Adrenal gland (tissue), 19 donors: ENCODE measurements around the gene ZNF76. TPM values are rescaled to one million over a fixed set of nuclear protein-coding genes. Genes with fewer than 3 reads are reported as not detected.

ENCODE experiments used
- DNase-seq, 7 donors: peaks; one replicate each; pipeline ENCODE4 v3.0.0-alpha.2; 2019 to 2020
- H3K27ac ChIP-seq, 5 donors: fragments of 200-600 bp; sonication (generic) in 4 of 5; 1 replicate in 3 of 5; 2 replicates in 2 of 5; pipeline versions ENCODE4 v1.5.1 to v1.8.0; 2016 to 2020; ENCODE audit warnings: mild to moderate bottlenecking in 1 of 5
- H3K27me3 ChIP-seq: fragments of 200-600 bp; 2 replicates; pipeline ENCODE4 v1.8.0; 2021
- H3K36me3 ChIP-seq, 2 donors: fragments of 200-600 bp; replicated peaks in 1 of 2; 1 replicate in 1 of 2; 2 replicates in 1 of 2; pipeline versions ENCODE4 v1.5.1 to v1.8.0; 2018 to 2022
- H3K4me1 ChIP-seq, 2 donors: fragments of 200-600 bp; replicated peaks in 1 of 2; 1 replicate in 1 of 2; 2 replicates in 1 of 2; pipeline versions ENCODE4 v1.5.1 to v1.8.0; 2018 to 2021
- H3K4me3 ChIP-seq, 4 donors: fragments of 200-600 bp; sonication (generic) in 3 of 4; one replicate each; pipeline ENCODE4 v1.5.1; 2016 to 2018
- H3K9me3 ChIP-seq, 3 donors: fragments of 200-600 bp; sonication (generic) in 1 of 3; replicated peaks in 1 of 3; 1 replicate in 2 of 3; 2 replicates in 1 of 3; pipeline versions ENCODE4 v1.5.1 to v1.8.0; 2016 to 2021
- POLR2A ChIP-seq, 2 donors: fragments of 450-650 bp; IDR thresholded peaks; one replicate each; pipeline ENCODE4 v1.6.1; 2017; ENCODE audit warnings: antibody characterized with exemption in 2 of 2, mild to moderate bottlenecking in 2 of 2, moderate library complexity in 1 of 2
- WGBS, 4 donors: extraction: QIAGEN DNeasy Blood & Tissue Kit in 2 of 4; methylation state at CpG; one replicate each; pipeline versions ENCODE4 v1.1.5 to v1.1.7; 2013 to 2017; 5-methylcytosine and 5-hydroxymethylcytosine counted together
- intact Hi-C, 2 donors: fragments of 100-400 bp; cut with DNase I; formaldehyde crosslinking; loops; one replicate each; pipeline versions ENCODE4 v1.14.1 to v1.15.0; 2022 to 2023
- long read RNA-seq, 10 donors: library from polyadenylated mRNA in 3 of 10; unstranded in 2 of 10; stranded (forward) in 1 of 10; transcript quantifications; one replicate each; pipeline ENCODE4 v2.0.0 and lab custom pipeline, GENCODE V29; 2021 to 2026
- polyA plus RNA-seq, 3 donors: library from polyadenylated mRNA; stranded (reverse); fragments of 200-250 nt in 2 of 3; fragments of 350-450 nt in 1 of 3; fragmentation: Illumina TruSeq in 1 of 3; extraction: RNeasy Lipid Tissue Mini Kit (QIAGEN cat#74804) in 1 of 3; gene quantifications; one replicate each; pipeline ENCODE4 v1.2.3, GENCODE V29; 2013 to 2014
- total RNA-seq, 9 donors: library from RNA; depleted of rRNA in 4 of 9; stranded (reverse); fragments of >200 nt in 4 of 9; fragments of 120-200 nt in 1 of 9; fragmentation: NEBNext Ultra II Directional in 1 of 9; extraction: Animal tissue kit (Norgen Biotek cat#: 25700) in 1 of 9; gene quantifications; one replicate each; pipeline versions ENCODE4 v1.1.0 to v1.2.4, GENCODE V29; 2013 to 2023
- TF ChIP-seq, protein P1 (sequence below), 6 experiments: fragments of 450-650 bp in 4 of 6; fragments of 200-600 bp in 2 of 6; sonication (generic) in 1 of 6; IDR thresholded peaks; 1 replicate in 5 of 6; 2 replicates in 1 of 6; pipeline versions ENCODE4 v1.5.1 to v1.8.0; 2016 to 2021; ENCODE audit warnings: antibody characterized with exemption in 6 of 6, mild to moderate bottlenecking in 2 of 6, moderate library complexity in 1 of 6
- donor health status: healthy with polysubstance abuse.
- donor health status: Bipolar disorder and iron deficiency.
- donor health status: DM: yes; HTN: yes; CAD: no.
- donor health status: DM: no; HTN: no; CAD: no.
- donor health status: DM: no; HTN: no; CAD: no.
- donor health status: DM: yes; HTN: yes; CAD: no.

ZNF76 gene
- 10 to 100 TPM; 26.1 to 74.0 (median 45.1) TPM for total RNA-seq
- polyA plus RNA-seq: 100 to 1,000 TPM in 2 of 3 donors, 10 to 100 TPM in 1; 25.3 to 185 (median 100) TPM
- long read RNA-seq, donor 1, partial matches to known transcripts: 0 of 2 reads
- long read RNA-seq, donor 1, other reads (novel, unspliced or antisense): 0 of 2 reads
- long read RNA-seq, donor 2, partial matches to known transcripts: 20 of 27 reads
- long read RNA-seq, donor 2, other reads (novel, unspliced or antisense): 0 of 27 reads
- long read RNA-seq, donor 3, partial matches to known transcripts: 0 of 1 reads
- long read RNA-seq, donor 3, other reads (novel, unspliced or antisense): 0 of 1 reads
- long read RNA-seq, donor 4, transcript ZNF76-203 (14 exons, 2,716 nt): major isoform, 5 of 22 reads
- long read RNA-seq, donor 4, partial matches to known transcripts: 8 of 22 reads
- long read RNA-seq, donor 4, other reads (novel, unspliced or antisense): 6 of 22 reads
- long read RNA-seq, donor 5, transcript ZNF76-202 (13 exons, 2,447 nt): minor isoform, 10 of 113 reads
- long read RNA-seq, donor 5, transcript ZNF76-203 (14 exons, 2,716 nt): major isoform, 34 of 113 reads
- long read RNA-seq, donor 5, partial matches to known transcripts: 7 of 113 reads
- long read RNA-seq, donor 5, other reads (novel, unspliced or antisense): 62 of 113 reads
- long read RNA-seq, donor 6, partial matches to known transcripts: 5 of 12 reads
- long read RNA-seq, donor 6, other reads (novel, unspliced or antisense): 3 of 12 reads
- long read RNA-seq, donor 7, partial matches to known transcripts: 0 of 2 reads
- long read RNA-seq, donor 7, other reads (novel, unspliced or antisense): 0 of 2 reads
- long read RNA-seq, donor 8, partial matches to known transcripts: 18 of 21 reads
- long read RNA-seq, donor 8, other reads (novel, unspliced or antisense): 0 of 21 reads
- long read RNA-seq, donor 9, partial matches to known transcripts: 7 of 7 reads
- long read RNA-seq, donor 9, other reads (novel, unspliced or antisense): 0 of 7 reads
- long read RNA-seq, donor 10, partial matches to known transcripts: 0 of 2 reads
- long read RNA-seq, donor 10, other reads (novel, unspliced or antisense): 0 of 2 reads

DNA sequence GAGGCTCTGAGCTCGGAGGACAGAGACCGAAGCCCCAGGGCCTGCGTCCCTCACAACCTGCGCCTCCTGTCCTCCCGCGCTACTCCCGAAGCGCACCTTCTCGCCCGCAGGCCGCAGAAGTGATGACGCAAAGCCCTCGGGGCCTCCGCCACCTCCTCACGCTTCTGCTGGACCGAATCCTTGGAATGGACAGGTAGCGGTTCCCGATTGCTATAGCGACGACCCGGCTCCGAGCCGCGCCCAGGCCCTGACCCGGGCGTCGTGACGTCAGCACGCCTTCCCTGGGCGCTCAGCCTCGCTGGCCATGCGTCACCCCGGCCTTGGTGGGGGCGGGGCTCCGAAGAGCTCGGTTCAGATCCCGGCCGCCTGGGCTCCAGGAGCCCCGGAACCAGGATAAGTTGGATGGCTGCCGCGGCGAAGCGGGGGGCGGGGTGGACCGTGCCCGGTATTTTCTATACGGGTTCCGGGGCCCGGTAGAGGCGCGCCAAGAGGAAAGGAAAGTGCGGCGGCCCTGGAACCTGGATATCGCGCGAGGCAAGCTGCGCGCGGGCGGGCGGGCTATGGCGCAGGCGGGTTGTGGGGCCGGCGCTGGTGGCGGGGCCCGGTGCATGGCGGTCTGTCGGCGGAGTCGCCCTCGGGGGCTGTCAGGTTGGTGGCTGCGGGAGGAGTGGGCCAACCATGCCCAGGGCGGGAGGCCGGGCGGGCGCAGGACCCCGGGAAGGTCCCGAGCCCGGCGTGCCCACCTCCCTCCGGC lies at the start of gene ZNF76:
ZNF76 (plus strand) TSS at position 542 of the 754 bp plus-strand sequence. CDS start 21,417 bp downstream, outside the sequence.
- TF ChIP-seq, protein P1, sequence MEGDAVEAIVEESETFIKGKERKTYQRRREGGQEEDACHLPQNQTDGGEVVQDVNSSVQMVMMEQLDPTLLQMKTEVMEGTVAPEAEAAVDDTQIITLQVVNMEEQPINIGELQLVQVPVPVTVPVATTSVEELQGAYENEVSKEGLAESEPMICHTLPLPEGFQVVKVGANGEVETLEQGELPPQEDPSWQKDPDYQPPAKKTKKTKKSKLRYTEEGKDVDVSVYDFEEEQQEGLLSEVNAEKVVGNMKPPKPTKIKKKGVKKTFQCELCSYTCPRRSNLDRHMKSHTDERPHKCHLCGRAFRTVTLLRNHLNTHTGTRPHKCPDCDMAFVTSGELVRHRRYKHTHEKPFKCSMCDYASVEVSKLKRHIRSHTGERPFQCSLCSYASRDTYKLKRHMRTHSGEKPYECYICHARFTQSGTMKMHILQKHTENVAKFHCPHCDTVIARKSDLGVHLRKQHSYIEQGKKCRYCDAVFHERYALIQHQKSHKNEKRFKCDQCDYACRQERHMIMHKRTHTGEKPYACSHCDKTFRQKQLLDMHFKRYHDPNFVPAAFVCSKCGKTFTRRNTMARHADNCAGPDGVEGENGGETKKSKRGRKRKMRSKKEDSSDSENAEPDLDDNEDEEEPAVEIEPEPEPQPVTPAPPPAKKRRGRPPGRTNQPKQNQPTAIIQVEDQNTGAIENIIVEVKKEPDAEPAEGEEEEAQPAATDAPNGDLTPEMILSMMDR (IDR thresholded peaks at IDR 0.05): peak in 4 of 6 experiments; percentile 40 to 81 (median 64)
- TF ChIP-seq POLR2A (IDR thresholded peaks at IDR 0.05): peak; percentile 71
- Histone ChIP-seq H3K27me3 (no peaks in the 10 kb centered on the region), H3K4me3 (peak within 1 kb of the TSS; percentile 30 to 88 (median 72)), H3K9me3 (no peaks in the 10 kb centered on the region), H3K4me1 (peaks cover 6 to 44% of the 10 kb centered on the region in 2 donors), H3K36me3 (no peaks in the 10 kb centered on the region), H3K27ac (peak within 1 kb of the TSS; percentile 86 to 99 (median 93))
- WGBS, 4 donors: 0% methylated on average over 1 to 76 of the region's 82 CpGs
- peak; percentile 98 to 100 (median 99) for DNase-seq
- intact Hi-C loops: no loop called here

DNA sequence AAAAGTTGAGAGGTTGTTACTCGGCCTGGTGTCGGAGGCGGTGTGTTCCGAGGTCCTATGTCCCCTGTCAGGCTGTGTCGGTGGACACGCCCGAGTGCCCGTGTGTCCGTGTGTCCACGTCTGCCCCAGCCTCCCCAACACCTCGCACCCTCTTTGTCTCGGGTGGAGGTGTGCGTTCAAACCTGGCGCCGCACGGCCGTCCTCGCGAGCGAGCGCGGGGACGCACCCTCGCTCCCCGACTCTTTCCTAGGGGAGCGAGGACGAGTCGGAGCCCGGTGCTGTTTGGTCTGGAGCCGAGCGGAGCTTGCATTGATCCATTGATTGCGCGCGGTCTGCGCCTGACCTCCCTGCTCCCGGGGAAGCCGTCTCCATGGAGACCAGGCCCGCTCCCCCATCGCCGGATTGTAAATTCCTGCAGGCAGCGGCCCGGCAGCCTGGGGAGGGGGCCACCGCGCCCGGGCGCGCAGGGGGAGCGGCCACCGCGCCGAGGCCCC lies 46.2 kb upstream of the ZNF76 start:
- Histone ChIP-seq H3K4me1 (peaks cover 7 to 20% of the 10 kb centered on the region in 2 donors), H3K4me3 (peak overlapping the region in 2 of 4 donors; percentile 21 to 65), H3K27me3 (peaks cover 3% of the 10 kb centered on the region), H3K36me3 (no peaks in the 10 kb centered on the region), H3K9me3 (no peaks in the 10 kb centered on the region), H3K27ac (no peak overlapping the region)
- TF ChIP-seq POLR2A (IDR thresholded peaks at IDR 0.05): no peak
- TF ChIP-seq, protein P1 (IDR thresholded peaks at IDR 0.05): no peak
- 12 to 14% (median 14%) methylated on average over 31 to 51 of the region's 51 CpGs for WGBS, 4 donors
- no peak for DNase-seq
- intact Hi-C loops: no loop called here

DNA sequence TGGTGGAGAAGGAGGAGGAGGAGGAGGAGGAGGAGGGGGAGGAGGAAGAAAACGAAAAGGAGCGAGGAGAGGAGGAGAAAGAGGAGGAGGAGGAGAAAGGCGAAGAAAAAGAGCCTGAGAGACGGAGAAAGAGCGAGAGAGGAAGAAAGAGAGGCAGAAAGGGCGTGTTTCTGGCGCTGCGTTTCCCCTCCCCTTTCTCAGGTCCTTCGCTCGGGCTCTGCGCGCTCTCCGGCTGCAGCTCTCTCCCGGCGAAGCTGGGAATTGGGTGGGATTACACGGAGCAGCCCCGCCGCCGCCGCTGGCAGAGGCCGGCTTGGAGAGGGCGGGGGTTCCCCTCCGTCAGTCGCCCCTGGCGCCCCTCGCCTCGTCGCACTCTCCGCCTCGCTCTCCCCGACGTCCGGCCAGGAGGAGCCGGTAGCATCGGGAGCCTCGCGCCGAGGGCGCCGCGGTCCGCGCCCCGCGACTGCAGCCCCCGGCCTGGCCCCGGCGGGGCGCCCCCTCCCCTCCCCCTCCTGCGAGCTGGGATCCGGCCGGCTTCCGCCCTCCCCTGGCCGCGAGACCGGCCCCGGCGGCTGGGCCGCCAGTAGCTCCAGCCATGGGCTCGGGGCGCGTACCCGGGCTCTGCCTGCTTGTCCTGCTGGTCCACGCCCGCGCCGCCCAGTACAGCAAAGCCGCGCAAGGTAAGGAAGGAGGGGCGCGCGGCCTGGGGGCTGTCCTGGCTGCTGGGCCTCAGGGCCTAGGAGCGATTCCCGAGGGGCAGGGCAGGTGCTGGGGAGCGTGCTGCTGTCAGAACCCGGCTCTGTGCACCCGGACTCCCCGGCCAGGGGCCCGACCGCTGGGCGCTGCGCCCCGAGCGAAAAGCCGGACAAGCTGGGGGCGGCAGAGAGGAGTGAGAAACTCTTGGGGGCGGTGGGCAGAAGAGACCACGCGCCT lies 45.4 kb upstream of the ZNF76 start, which contains the start of gene SCUBE3:
SCUBE3 (plus strand) TSS at position 133 of the 933 bp plus-strand sequence; CDS start at position 596, 463 bp downstream.
- Histone ChIP-seq H3K27me3 (peaks cover 3% of the 10 kb centered on the region), H3K27ac (peak within 1 kb of the TSS in 2 of 5 donors; percentile 12 to 32), H3K9me3 (no peaks in the 10 kb centered on the region), H3K36me3 (no peaks in the 10 kb centered on the region), H3K4me3 (peak within 1 kb of the TSS in 2 of 4 donors; percentile 21 to 65), H3K4me1 (peaks cover 7 to 20% of the 10 kb centered on the region in 2 donors)
- intact Hi-C loops: no loop called here
- 2 to 3% (median 3%) methylated on average over 20 to 89 of the region's 89 CpGs for WGBS, 4 donors
- no peak for TF ChIP-seq POLR2A (IDR thresholded peaks at IDR 0.05)
- TF ChIP-seq, protein P1 (IDR thresholded peaks at IDR 0.05): no peak
- peak in 3 of 7 donors; percentile 20 to 37 (median 27) for DNase-seq
